Measurements from ENCODE around the gene PTPN1. TPM values are rescaled to one million over a fixed set of nuclear protein-coding genes. Genes with fewer than 3 reads are reported as not detected.
A peak's percentile ranks its signal among the peaks of the same experiment; 100 is the strongest.

Gene PTPN1
- total RNA-seq: 10 to 100 TPM; 22.5 to 37.4 (median 27.2) TPM
- polyA plus RNA-seq: 20.8 TPM
- long read RNA-seq, donor 1, full-length matches to known transcripts: 2 of 19 reads
- long read RNA-seq, donor 1, partial matches to known transcripts: 8 of 19 reads
- long read RNA-seq, donor 1, other reads (novel, unspliced or antisense): 9 of 19 reads
- long read RNA-seq, donor 2, full-length matches to known transcripts: 2 of 8 reads
- long read RNA-seq, donor 2, partial matches to known transcripts: 4 of 8 reads
- long read RNA-seq, donor 2, other reads (novel, unspliced or antisense): 2 of 8 reads
- long read RNA-seq, donor 3, full-length matches to known transcripts: 40 of 122 reads
- long read RNA-seq, donor 3, partial matches to known transcripts: 80 of 122 reads
- long read RNA-seq, donor 3, other reads (novel, unspliced or antisense): 2 of 122 reads
- long read RNA-seq, donor 4, full-length matches to known transcripts: 3 of 5 reads
- long read RNA-seq, donor 4, partial matches to known transcripts: 0 of 5 reads
- long read RNA-seq, donor 4, other reads (novel, unspliced or antisense): 2 of 5 reads

DNA sequence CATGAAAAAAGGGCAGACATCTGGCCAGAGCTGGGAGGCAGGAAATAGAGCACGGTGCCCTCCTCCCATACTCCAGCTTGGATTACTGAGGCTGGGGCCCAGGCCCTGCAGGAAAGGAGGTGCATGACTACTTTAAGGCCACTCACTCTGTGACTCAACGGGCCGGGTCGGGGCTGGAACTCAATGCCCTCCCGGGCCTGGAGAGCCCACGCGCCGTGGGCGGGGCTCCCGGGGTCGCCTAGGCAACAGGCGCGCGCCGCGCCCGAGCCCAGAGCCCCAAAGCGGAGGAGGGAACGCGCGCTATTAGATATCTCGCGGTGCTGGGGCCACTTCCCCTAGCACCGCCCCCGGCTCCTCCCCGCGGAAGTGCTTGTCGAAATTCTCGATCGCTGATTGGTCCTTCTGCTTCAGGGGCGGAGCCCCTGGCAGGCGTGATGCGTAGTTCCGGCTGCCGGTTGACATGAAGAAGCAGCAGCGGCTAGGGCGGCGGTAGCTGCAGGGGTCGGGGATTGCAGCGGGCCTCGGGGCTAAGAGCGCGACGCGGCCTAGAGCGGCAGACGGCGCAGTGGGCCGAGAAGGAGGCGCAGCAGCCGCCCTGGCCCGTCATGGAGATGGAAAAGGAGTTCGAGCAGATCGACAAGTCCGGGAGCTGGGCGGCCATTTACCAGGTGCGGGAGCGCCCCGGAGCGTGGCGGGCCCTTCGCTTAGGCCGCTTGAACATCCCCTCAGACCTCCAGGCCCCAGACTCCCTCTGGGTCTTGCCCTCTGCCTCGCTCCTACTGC, at the start of gene PTPN1:
PTPN1 (plus strand) TSS at position 461 of the 783 bp plus-strand sequence; CDS start at position 606, 145 bp downstream.
- no peaks in the 10 kb centered on the region for H3K9me3 ChIP-seq (ENCODE audit: control insufficient read depth, low read length)
- WGBS: under 1% methylated on average over 64 of the region's 64 CpGs
- H3K27ac ChIP-seq (ENCODE audit: low read length): peak within 1 kb of the TSS; percentile 93
- no peaks in the 10 kb centered on the region for H3K27me3 ChIP-seq (ENCODE audit: control insufficient read depth, insufficient read depth)
- peaks cover 8% of the 10 kb centered on the region for H3K4me1 ChIP-seq (ENCODE audit: control insufficient read depth, insufficient read depth, low read length)
- ATAC-seq: peak; percentile 99
- intact Hi-C loops (cut with DNase I): loop anchor here (5.0 to 10.0 kb wide), 3 partner anchors 62 to 72 kb away; no protein-coding TSS in a partner anchor
- DNase-seq: peak; percentile 99
- H3K4me3 ChIP-seq (ENCODE audit: low read length): peak within 1 kb of the TSS; percentile 94

DNA sequence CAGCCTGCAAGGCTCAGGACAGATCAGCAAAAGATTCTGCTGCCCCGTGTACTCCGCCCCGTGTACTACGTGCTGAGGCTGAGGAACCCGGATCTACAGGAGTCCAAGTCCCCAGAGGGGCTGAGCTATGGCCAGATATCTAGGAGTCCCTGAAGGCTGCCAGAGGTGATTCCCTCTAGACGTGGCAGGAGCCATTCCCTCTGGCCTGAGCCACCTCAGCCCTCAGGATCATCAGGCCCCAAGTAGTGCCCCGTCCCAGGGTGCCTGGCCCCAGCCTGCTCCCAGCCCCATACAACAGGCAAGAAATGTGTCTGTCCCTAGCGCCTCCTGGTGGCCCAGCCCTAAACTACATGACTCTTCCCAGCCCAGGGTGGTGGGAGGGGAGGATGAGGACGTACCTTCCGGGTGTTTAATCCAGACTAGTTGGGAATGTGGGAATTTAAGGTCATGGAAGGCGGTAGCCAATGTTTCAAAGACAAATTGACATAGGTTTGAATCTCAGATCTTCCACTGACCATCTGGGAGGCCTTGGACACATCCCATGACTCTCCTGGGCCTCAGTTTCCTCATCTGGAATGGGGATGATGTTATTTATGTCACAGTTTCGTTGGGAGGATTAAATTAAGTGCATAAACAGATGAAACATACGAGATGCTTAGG, 49.4 kb upstream of the PTPN1 start:
- peak; percentile 89 to 97 (median 94) for DNase-seq
- H3K9me3 ChIP-seq (ENCODE audit: control insufficient read depth, low read length): no peaks in the 10 kb centered on the region
- intact Hi-C loops (cut with DNase I): loop anchor here in 3 of 4 donors (2.0 to 10.0 kb wide), 3 partner anchors 117 to 270 kb away; partner anchors contain the start of gene CEBPB (in 1 of the 3)
- no peak overlapping the region for H3K4me3 ChIP-seq (ENCODE audit: low read length)
- H3K27ac ChIP-seq (ENCODE audit: low read length): no peak overlapping the region
- H3K27me3 ChIP-seq (ENCODE audit: control insufficient read depth, insufficient read depth): no peaks in the 10 kb centered on the region
- peak; percentile 87 for ATAC-seq
- peaks cover 4% of the 10 kb centered on the region for H3K4me1 ChIP-seq (ENCODE audit: control insufficient read depth, insufficient read depth, low read length)
- 12% methylated on average over 13 of the region's 13 CpGs for WGBS

DNA sequence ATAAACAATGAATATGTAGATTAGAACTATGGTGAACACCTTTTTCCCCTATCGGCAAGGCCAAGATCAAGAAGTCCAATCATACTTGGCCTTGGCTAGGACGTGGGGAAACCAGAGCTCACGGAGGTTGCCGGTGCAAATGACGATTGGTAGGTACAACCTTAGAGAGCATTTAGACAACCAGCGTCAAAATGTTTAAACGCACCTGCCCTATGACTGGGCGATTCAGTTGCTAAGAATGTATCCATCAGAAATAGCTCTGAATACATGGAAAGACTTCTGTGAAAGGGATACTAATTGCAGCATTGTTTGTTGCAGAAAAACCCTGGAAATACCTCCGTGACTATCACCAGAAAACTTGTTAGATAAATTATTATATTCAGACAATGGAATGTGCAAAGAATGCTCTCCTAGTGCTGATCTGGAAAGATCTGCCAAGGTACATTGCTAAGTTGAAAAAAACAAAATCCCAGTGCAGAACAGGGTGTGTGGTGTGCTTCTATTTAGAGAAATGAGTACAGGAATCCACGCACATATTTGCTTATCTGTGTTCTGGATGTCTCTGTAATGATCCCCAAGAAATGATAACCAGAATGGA, 48.0 kb upstream of the PTPN1 start:
- intact Hi-C loops (cut with DNase I): loop anchor here in 3 of 4 donors (2.0 to 10.0 kb wide), 3 partner anchors 115 to 273 kb away; no protein-coding TSS in a partner anchor

DNA sequence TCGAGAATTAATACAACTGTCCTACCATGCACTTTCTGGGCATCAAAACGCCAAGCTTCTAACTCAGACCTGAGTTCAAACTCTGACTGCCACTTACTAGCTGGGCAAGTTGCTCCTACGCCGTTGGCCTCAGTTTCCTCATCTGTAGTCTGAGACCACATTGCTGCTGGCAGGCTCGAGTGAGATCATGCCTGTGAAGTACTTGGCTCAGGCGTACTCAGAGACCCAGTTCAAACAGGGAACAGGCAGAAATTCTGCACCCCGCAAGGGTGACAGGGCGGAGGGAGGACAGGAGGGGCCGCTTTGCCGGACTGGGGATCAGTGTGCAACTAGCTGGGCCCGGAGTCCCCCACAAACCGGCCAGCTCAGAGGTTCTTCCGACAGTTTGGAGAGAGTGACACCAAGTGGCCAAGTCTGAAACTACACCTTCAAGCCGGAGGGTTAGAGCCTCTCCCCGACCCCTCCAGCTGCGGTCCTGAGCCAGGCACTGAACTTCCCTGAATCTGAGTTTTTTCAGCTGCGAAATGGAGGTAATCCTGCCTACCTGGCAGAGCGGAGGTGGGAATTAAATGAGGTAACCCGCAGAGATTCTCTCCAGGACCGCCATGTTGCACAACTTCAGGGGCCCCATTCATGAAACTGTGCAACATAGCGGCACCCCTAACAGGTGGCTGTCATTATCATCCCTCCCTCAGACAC, 46.0 kb upstream of the PTPN1 start:
- H3K4me1 ChIP-seq (ENCODE audit: control insufficient read depth, insufficient read depth, low read length): peaks cover 2% of the 10 kb centered on the region
- ATAC-seq (peak; percentile 73), DNase-seq (peak; percentile 68 to 83 (median 77))
- no peaks in the 10 kb centered on the region for H3K27me3 ChIP-seq (ENCODE audit: control insufficient read depth, insufficient read depth)
- no peak overlapping the region for H3K4me3 ChIP-seq (ENCODE audit: low read length)
- H3K27ac ChIP-seq (ENCODE audit: low read length): no peak overlapping the region
- H3K9me3 ChIP-seq (ENCODE audit: control insufficient read depth, low read length): no peaks in the 10 kb centered on the region
- WGBS: 20% methylated on average over 21 of the region's 21 CpGs
- intact Hi-C loops (cut with DNase I): loop anchor here in 2 of 4 donors (2.0 to 10.0 kb wide), 3 partner anchors 113 to 273 kb away; partner anchors contain the start of gene CEBPB (in 1 of the 2)

More for the DNA sequence above, 48.0 kb upstream of the PTPN1 start:
- DNase-seq (no peak), ATAC-seq (no peak)
- Histone ChIP-seq H3K4me1 (ENCODE audit: control insufficient read depth, insufficient read depth, low read length) (peaks cover 2% of the 10 kb centered on the region), H3K27me3 (ENCODE audit: control insufficient read depth, insufficient read depth) (no peaks in the 10 kb centered on the region), H3K27ac (ENCODE audit: low read length) (peak overlapping the region; percentile 34), H3K9me3 (ENCODE audit: control insufficient read depth, low read length) (no peaks in the 10 kb centered on the region), H3K4me3 (ENCODE audit: low read length) (no peak overlapping the region)
- WGBS: 66% methylated on average over 10 of the region's 10 CpGs

DNA sequence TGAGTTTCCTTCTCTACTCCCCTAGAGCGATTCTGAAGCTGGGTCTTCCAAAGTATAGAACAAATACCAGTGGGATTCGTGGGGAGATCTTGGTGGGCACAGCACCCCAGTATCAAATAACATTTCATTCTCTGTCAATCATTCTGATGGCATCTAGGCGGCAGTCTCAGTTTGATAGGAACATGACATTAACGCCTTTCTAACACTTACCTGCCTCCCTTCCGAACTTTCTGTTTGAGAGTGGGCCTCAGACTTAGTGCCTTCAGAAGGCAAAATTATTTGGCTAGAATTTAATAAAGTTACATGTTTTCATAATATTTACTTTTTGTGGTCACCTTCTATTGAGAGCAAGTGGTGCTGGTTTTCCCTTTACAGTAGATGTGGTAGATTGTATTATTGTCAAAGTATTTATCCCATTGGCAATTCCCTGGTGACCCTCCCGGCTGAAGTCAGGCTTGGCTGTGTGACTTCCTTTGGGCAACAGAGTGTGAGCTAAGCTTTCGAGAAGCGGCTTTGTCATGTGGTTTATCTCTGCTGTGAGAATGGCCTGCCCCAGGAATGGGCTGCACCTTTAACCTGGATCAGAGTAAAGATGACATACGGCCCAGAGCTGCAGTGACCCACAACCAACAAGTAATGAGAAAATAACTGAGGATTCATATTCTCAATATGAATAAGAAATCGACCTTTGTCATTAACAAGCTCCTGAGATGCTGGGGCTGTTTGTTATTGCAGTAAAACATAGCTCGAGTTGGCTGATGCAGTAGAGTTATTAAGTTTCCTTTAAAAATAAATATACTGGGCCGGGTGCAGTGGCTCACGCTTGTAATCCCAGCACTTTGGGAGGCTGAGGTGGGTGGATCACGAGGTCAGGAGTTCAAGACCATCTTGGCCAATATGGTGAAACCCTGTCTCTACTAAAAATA, 45.2 kb upstream of the PTPN1 start:
- Histone ChIP-seq H3K27me3 (ENCODE audit: control insufficient read depth, insufficient read depth) (no peaks in the 10 kb centered on the region), H3K27ac (ENCODE audit: low read length) (no peak overlapping the region), H3K4me1 (ENCODE audit: control insufficient read depth, insufficient read depth, low read length) (peaks cover 2% of the 10 kb centered on the region), H3K9me3 (ENCODE audit: control insufficient read depth, low read length) (no peaks in the 10 kb centered on the region), H3K4me3 (ENCODE audit: low read length) (no peak overlapping the region)
- WGBS: 74% methylated on average over 14 of the region's 14 CpGs
- DNase-seq (no peak), ATAC-seq (no peak)
- intact Hi-C loops (cut with DNase I): loop anchor here in 2 of 4 donors (2.0 to 10.0 kb wide), 3 partner anchors 112 to 274 kb away; partner anchors contain the start of gene CEBPB (in 1 of the 2)

DNA sequence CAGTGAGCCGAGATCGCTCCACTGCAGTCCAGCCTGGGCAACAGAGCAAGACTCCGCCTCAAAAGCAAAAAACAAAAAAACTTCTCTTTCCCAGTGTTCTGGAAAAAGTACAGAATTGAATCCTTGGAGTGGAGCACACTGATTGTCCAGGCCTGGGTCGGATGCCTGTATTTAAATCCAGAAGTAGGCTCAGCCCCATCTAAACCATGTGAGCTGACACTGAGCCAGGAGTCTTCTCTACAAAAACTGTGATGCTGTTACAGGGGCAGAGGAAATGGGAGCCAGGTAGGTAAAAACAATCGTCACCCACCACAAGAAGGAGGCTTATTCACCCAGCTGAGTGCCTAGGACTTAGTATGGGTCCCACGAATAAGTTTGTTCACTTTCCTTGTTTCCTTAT, 43.0 kb upstream of the PTPN1 start:
- intact Hi-C loops (cut with DNase I): loop anchor here in 1 of 4 donors (10.0 kb wide), 1 partner anchor 192 kb away; no protein-coding TSS in a partner anchor
- DNase-seq: no peak
- H3K27ac ChIP-seq (ENCODE audit: low read length): no peak overlapping the region
- no peak for ATAC-seq
- H3K27me3 ChIP-seq (ENCODE audit: control insufficient read depth, insufficient read depth): no peaks in the 10 kb centered on the region
- no peak overlapping the region for H3K4me3 ChIP-seq (ENCODE audit: low read length)
- WGBS: 56% methylated on average over 6 of the region's 6 CpGs
- no peaks in the 10 kb centered on the region for H3K9me3 ChIP-seq (ENCODE audit: control insufficient read depth, low read length)
- no peaks in the 10 kb centered on the region for H3K4me1 ChIP-seq (ENCODE audit: control insufficient read depth, insufficient read depth, low read length)

DNA sequence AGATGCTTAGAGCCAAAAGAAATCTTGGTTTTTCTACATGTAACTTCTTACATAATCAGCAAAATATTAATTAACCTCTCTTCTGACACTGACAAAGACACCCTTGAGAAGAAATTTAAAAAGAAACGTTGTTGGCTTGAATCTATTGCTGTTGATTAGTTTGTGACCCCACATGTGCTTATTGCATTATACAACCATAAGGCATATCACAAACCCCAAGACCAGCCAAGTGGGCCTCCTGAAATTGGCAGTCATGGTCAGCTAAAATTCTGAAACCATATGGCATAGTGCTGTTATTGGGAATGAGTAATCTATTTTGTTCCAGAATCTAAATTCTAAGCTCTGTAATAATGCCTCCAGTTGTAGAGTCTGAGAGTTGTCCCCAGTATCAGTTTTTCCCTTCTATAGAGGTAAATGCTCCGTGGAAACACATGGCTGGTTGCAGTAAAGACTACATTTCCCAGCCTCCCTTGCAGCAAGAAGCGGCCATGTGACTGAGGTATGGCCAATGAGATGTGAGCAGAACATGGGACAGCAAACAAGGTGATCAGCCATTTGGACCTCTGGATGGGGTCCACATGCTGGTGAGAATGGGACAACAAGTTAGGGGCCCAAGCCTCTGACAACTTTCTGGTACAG, 42.3 kb upstream of the PTPN1 start:
- no peak overlapping the region for H3K27ac ChIP-seq (ENCODE audit: low read length)
- DNase-seq (peak in 1 of 3 donors; percentile 62), ATAC-seq (peak; percentile 54 to 55)
- no peaks in the 10 kb centered on the region for H3K27me3 ChIP-seq (ENCODE audit: control insufficient read depth, insufficient read depth)
- intact Hi-C loops (cut with DNase I): loop anchor here in 1 of 4 donors (10.0 kb wide), 1 partner anchor 193 kb away; no protein-coding TSS in a partner anchor
- no peaks in the 10 kb centered on the region for H3K4me1 ChIP-seq (ENCODE audit: control insufficient read depth, insufficient read depth, low read length)
- H3K9me3 ChIP-seq (ENCODE audit: control insufficient read depth, low read length): no peaks in the 10 kb centered on the region
- H3K4me3 ChIP-seq (ENCODE audit: low read length): no peak overlapping the region
- 53% methylated on average over 3 of the region's 3 CpGs for WGBS

DNA sequence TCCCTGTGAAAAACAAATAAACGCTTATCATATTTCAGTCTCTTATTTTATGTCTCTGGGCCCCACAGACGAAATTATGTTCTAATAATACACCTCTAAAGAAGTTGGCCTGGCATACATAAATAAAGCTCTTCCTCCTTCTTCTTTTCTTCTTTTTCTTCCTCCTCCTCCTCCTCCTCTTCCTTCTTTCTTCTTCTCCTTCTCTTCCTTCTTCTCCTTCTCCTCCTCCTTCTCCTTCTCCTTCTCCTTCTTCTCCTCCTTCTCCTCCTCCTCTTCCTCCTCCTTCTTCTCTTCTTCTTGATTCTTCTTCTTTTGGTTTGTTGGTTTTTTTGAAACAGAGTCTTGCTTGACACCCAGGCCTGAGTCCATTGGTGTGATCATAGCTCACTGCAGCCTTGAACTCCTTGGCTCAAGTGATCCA, 41.8 kb upstream of the PTPN1 start:
- Histone ChIP-seq H3K4me1 (ENCODE audit: control insufficient read depth, insufficient read depth, low read length) (no peaks in the 10 kb centered on the region), H3K9me3 (ENCODE audit: control insufficient read depth, low read length) (no peaks in the 10 kb centered on the region), H3K4me3 (ENCODE audit: low read length) (no peak overlapping the region), H3K27ac (ENCODE audit: low read length) (no peak overlapping the region), H3K27me3 (ENCODE audit: control insufficient read depth, insufficient read depth) (no peaks in the 10 kb centered on the region)
- intact Hi-C loops (cut with DNase I): loop anchor here in 1 of 4 donors (10.0 kb wide), 1 partner anchor 194 kb away; no protein-coding TSS in a partner anchor
- ATAC-seq (no peak), DNase-seq (no peak)
- WGBS: 75% methylated on average over 2 of the region's 2 CpGs
